PC-3 (cell line): ENCODE measurements around the gene HEXIM1.

Experiments
- EZH2 ChIP-seq: fragments of 300-600 bp; sonication (generic); IDR thresholded peaks from one replicate; pipeline ENCODE4 v1.6.1; 2017; ENCODE audit warnings: antibody characterized with exemption, mild to moderate bottlenecking, low read length; ENCODE audit not compliant: unreplicated experiment
- EZH2phosphoT487 ChIP-seq: fragments of 300-600 bp; sonication (generic); IDR thresholded peaks from 2 replicates; pipeline ENCODE4 v1.6.1; 2018; ENCODE audit warnings: mild to moderate bottlenecking, antibody characterized with exemption, low read length, borderline replicate concordance
- TF ChIP-seq, protein P1 (sequence below): fragments of 300-600 bp; sonication (generic); conservative IDR thresholded peaks from 2 replicates; pipeline ENCODE4 v1.5.1; 2017; ENCODE audit warnings: antibody characterized with exemption, low read depth, mild to moderate bottlenecking, low read length

DNA sequence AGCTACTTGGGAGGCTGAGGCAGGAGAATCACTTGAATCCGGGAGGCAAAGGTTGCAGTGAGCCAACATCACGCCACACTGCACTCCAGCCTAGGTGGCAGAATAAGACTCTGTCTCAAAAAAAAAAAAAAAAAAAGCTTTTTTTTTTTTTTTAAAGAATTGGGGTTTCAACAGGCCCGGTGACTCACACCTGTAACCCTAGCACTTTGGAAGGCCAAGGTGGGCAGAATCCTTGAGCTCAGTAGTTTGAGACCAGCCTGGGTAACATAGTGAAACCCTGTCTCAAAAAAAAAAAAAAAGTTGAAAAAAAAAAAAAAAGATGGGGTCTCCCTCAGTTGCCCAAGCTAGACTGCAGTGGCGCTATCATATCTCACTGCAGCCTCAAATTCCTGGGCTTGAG lies 6.8 kb downstream of the HEXIM1 start:
- TF ChIP-seq, protein P1, sequence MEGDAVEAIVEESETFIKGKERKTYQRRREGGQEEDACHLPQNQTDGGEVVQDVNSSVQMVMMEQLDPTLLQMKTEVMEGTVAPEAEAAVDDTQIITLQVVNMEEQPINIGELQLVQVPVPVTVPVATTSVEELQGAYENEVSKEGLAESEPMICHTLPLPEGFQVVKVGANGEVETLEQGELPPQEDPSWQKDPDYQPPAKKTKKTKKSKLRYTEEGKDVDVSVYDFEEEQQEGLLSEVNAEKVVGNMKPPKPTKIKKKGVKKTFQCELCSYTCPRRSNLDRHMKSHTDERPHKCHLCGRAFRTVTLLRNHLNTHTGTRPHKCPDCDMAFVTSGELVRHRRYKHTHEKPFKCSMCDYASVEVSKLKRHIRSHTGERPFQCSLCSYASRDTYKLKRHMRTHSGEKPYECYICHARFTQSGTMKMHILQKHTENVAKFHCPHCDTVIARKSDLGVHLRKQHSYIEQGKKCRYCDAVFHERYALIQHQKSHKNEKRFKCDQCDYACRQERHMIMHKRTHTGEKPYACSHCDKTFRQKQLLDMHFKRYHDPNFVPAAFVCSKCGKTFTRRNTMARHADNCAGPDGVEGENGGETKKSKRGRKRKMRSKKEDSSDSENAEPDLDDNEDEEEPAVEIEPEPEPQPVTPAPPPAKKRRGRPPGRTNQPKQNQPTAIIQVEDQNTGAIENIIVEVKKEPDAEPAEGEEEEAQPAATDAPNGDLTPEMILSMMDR, result no peak
- TF ChIP-seq EZH2, result no peak
- TF ChIP-seq EZH2phosphoT487, result no peak
